HG03060 (cell line): ENCODE measurements around the gene ELP4.

ENCODE experiments used
- ATAC-seq: cut with Tn5 transposase; IDR thresholded peaks from one replicate; pipeline ENCODE4 v1.9.1; 2021; ENCODE audit warnings: low read depth, moderate number of reproducible peaks; ENCODE audit not compliant: unreplicated experiment

The ELP4 gene

GRCh38 chr11:31819621-31820437 is 310.3 kb downstream of the ELP4 start:
- ATAC-seq, result no peak

- no peak for ATAC-seq
Measured at GRCh38 chr11:31820438-31820818, 310.9 kb downstream of the ELP4 start.

GRCh38 chr11:31821235-31821764 is 311.7 kb downstream of the ELP4 start:
- no peak for ATAC-seq

- ATAC-seq, result no peak
Measured at GRCh38 chr11:31821766-31822165, 312.2 kb downstream of the ELP4 start.

- ATAC-seq, result no peak
Measured at GRCh38 chr11:31822175-31822926, 312.8 kb downstream of the ELP4 start.

- ATAC-seq, result no peak
Measured at GRCh38 chr11:31822927-31823643, 313.5 kb downstream of the ELP4 start.

- ATAC-seq, result no peak
Measured at GRCh38 chr11:31823644-31824331, 314.2 kb downstream of the ELP4 start.

- no peak for ATAC-seq
Measured at GRCh38 chr11:31824332-31824878, 314.8 kb downstream of the ELP4 start.

GRCh38 chr11:31824879-31825837 is 315.6 kb downstream of the ELP4 start:
- no peak for ATAC-seq

GRCh38 chr11:31825838-31826484 is 316.4 kb downstream of the ELP4 start:
- ATAC-seq, result no peak

- no peak for ATAC-seq
Measured at GRCh38 chr11:31826536-31827438, 317.2 kb downstream of the ELP4 start.

GRCh38 chr11:31827455-31828206 is 318.1 kb downstream of the ELP4 start:
- no peak for ATAC-seq

GRCh38 chr11:31828217-31828616 is 318.6 kb downstream of the ELP4 start:
- no peak for ATAC-seq

GRCh38 chr11:31830406-31830805 is 320.8 kb downstream of the ELP4 start:
- ATAC-seq, result no peak

- ATAC-seq, result no peak
Measured at GRCh38 chr11:31834237-31834636, 324.7 kb downstream of the ELP4 start.
